HepG2 (cell line): Measurements from ENCODE around the gene ZBTB46. TPM values are rescaled to one million over a fixed set of nuclear protein-coding genes. Genes with fewer than 3 reads are reported as not detected.

Experiments used
- ELK4 ChIP-seq: sonication (generic); formaldehyde crosslinking; IDR thresholded peaks from 2 replicates; pipeline ENCODE4 v1.9.0; 2021; ENCODE audit warnings: missing genetic modification reagents, borderline replicate concordance
- FOXA3 ChIP-seq: IDR thresholded peaks from 2 replicates; pipeline ENCODE4 v1.6.1; 2016; ENCODE audit warnings: missing genetic modification reagents, missing compliant biosample characterization
- FOXP1 ChIP-seq, 2 experiments: fragments of 450-650 bp in 1 of 2; IDR thresholded peaks; 2 replicates each; pipeline ENCODE4 v1.6.1; 2017 to 2018; ENCODE audit warnings: antibody characterized with exemption in 1 of 2
- JUN ChIP-seq: sonication (generic); formaldehyde crosslinking; IDR thresholded peaks from 2 replicates; pipeline ENCODE4 v1.4.0; 2020; ENCODE audit warnings: mild to moderate bottlenecking, missing genetic modification reagents
- PHF20 ChIP-seq: sonication (generic); formaldehyde crosslinking; IDR thresholded peaks from 2 replicates; pipeline ENCODE4 v1.5.0; 2020; ENCODE audit warnings: mild to moderate bottlenecking, missing genetic modification reagents
- PRDM10 ChIP-seq: sonication (generic); formaldehyde crosslinking; IDR thresholded peaks from 2 replicates; pipeline ENCODE4 v1.4.0; 2020; ENCODE audit warnings: low read depth, missing genetic modification reagents
- SP2 ChIP-seq: sonication (generic); formaldehyde crosslinking; IDR thresholded peaks from 2 replicates; pipeline ENCODE4 v1.5.1; 2020; ENCODE audit warnings: mild to moderate bottlenecking, missing genetic modification reagents
- TBX2 ChIP-seq: sonication (generic); formaldehyde crosslinking; IDR thresholded peaks from 2 replicates; pipeline ENCODE4 v1.5.0; 2020; ENCODE audit warnings: missing genetic modification reagents, mild to moderate bottlenecking, borderline replicate concordance
- ZNF687 ChIP-seq: sonication (generic); formaldehyde crosslinking; IDR thresholded peaks from 2 replicates; pipeline ENCODE4 v1.5.1; 2020; ENCODE audit warnings: mild to moderate bottlenecking, missing genetic modification reagents, moderate library complexity
- polyA plus RNA-seq, 8 experiments: library from polyadenylated mRNA; depleted of rRNA in 3 of 8; stranded (reverse) in 7 of 8; unstranded in 1 of 8; fragments of >200 nt; fragmentation: Illumina TruSeq in 4 of 8; extraction: Trizol in 4 of 8; gene quantifications; 2 replicates each; pipeline versions ENCODE4 v1.2.1 to v1.2.3, GENCODE V29; 2011 to 2016; ENCODE audit warnings: low read depth in 4 of 8, missing spikeins in 1 of 8, mixed read lengths in 1 of 8; ENCODE audit not compliant: insufficient read depth in 1 of 8
- total RNA-seq, 5 experiments: library from RNA; depleted of rRNA; stranded (reverse); fragments of >200 nt; fragmentation: Illumina TruSeq; extraction: Trizol; gene quantifications; 2 replicates each; pipeline ENCODE4 v1.2.3, GENCODE V29; 2016; ENCODE audit warnings: low read depth in 1 of 5
- TF ChIP-seq, protein P1 (sequence below): sonication (generic); formaldehyde crosslinking; IDR thresholded peaks from 2 replicates; pipeline ENCODE4 v1.5.0; 2020; ENCODE audit warnings: mild to moderate bottlenecking, missing genetic modification reagents
- TF ChIP-seq, protein P2 (sequence below): sonication (generic); formaldehyde crosslinking; IDR thresholded peaks from 2 replicates; pipeline ENCODE4 v1.4.0; 2020; ENCODE audit warnings: missing genetic modification reagents

ZBTB46 gene
- total and polyA plus RNA-seq, 2 of the 13 experiments (the other 11 are each of a cell fraction or from before 2014, with no cell fraction given) = 1.6 to 13.5 TPM

DNA sequence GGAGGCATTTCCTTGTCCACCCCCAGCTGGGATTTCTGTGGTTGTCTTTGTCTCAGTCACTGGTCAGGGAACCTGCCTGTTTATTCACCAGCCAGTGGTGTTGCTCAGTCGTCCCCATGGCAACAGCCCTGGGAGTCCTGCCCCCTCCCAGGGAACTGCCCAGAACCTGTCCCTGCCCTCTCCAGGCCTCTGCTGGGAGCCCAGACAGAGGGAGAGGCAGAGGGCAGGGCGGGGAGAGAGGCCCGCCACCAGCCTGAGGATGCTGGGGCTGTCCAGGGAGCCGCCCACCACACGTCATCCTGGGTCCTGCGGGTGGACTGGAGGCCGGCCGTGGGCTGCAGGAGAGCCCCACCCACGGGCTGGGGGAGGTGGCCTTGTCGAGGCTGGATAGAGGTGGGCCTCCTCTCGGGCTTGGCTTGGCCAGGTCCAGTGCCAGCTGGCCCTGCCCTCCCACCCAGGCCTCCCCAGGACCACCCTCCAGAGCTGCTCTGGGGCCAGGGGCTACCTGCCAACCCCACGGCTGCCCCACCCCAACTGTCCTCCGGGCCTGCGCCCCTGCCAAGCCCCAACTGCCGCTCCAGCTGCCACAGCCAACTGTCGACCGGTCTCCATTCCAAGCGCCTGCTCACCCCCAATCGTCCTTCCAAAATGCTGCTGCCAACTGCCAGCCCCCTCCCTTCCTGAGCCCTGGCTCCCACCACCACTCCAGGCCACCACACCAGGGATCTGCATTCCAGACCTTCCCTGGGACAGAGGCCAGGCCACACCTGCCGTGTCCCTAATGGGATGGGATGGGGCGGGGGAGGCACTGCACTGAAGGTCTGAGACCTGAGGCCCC is 4.2 kb upstream of the ZBTB46 start (continued):
- TF ChIP-seq PRDM10 (CRISPR knock-in tag) (0 out of 2 replicates have a peak, but pooled peaks have one; percentile 46), PHF20 (CRISPR knock-in tag) (no peak), TBX2 (CRISPR knock-in tag) (0 out of 2 replicates have a peak, but pooled peaks have one; percentile 28), ZNF687 (CRISPR knock-in tag) (peak; percentile 43), ELK4 (CRISPR knock-in tag) (no peak), JUN (CRISPR knock-in tag) (no peak), FOXA3 (0 out of 2 replicates have a peak, but pooled peaks have one; percentile 14), SP2 (CRISPR knock-in tag) (peak; percentile 94), FOXP1 (IDR thresholded peaks at IDR 0.05) (no peak), FOXP1 (CRISPR knock-in tag; IDR thresholded peaks at IDR 0.05) (0 out of 2 replicates have a peak, but pooled peaks have one; percentile 16)
- TF ChIP-seq, protein P1, sequence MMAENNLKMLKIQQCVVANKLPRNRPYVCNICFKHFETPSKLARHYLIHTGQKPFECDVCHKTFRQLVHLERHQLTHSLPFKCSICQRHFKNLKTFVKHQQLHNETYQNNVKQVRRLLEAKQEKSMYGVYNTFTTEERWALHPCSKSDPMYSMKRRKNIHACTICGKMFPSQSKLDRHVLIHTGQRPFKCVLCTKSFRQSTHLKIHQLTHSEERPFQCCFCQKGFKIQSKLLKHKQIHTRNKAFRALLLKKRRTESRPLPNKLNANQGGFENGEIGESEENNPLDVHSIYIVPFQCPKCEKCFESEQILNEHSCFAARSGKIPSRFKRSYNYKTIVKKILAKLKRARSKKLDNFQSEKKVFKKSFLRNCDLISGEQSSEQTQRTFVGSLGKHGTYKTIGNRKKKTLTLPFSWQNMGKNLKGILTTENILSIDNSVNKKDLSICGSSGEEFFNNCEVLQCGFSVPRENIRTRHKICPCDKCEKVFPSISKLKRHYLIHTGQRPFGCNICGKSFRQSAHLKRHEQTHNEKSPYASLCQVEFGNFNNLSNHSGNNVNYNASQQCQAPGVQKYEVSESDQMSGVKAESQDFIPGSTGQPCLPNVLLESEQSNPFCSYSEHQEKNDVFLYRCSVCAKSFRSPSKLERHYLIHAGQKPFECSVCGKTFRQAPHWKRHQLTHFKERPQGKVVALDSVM (CRISPR knock-in tag) = peak; percentile 66; the same call in 1 of the 2 replicates
- TF ChIP-seq, protein P2, sequence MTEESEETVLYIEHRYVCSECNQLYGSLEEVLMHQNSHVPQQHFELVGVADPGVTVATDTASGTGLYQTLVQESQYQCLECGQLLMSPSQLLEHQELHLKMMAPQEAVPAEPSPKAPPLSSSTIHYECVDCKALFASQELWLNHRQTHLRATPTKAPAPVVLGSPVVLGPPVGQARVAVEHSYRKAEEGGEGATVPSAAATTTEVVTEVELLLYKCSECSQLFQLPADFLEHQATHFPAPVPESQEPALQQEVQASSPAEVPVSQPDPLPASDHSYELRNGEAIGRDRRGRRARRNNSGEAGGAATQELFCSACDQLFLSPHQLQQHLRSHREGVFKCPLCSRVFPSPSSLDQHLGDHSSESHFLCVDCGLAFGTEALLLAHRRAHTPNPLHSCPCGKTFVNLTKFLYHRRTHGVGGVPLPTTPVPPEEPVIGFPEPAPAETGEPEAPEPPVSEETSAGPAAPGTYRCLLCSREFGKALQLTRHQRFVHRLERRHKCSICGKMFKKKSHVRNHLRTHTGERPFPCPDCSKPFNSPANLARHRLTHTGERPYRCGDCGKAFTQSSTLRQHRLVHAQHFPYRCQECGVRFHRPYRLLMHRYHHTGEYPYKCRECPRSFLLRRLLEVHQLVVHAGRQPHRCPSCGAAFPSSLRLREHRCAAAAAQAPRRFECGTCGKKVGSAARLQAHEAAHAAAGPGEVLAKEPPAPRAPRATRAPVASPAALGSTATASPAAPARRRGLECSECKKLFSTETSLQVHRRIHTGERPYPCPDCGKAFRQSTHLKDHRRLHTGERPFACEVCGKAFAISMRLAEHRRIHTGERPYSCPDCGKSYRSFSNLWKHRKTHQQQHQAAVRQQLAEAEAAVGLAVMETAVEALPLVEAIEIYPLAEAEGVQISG (CRISPR knock-in tag) = no peak
